Adrenal gland (tissue), 5 donors: ENCODE results near the gene SLC4A9.

Experiments used
- CTCF ChIP-seq, 6 experiments: fragments of 450-650 bp in 4 of 6; fragments of 200-600 bp in 2 of 6; sonication (generic) in 1 of 6; IDR thresholded peaks; 1 replicate in 5 of 6; 2 replicates in 1 of 6; pipeline versions ENCODE4 v1.5.1 to v1.8.0; 2016 to 2021; ENCODE audit warnings: antibody characterized with exemption in 6 of 6, mild to moderate bottlenecking in 2 of 6, moderate library complexity in 1 of 6
- POLR2A ChIP-seq, 2 donors: fragments of 450-650 bp; IDR thresholded peaks; one replicate each; pipeline ENCODE4 v1.6.1; 2017; ENCODE audit warnings: antibody characterized with exemption in 2 of 2, mild to moderate bottlenecking in 2 of 2, moderate library complexity in 1 of 2
- donor health status: DM: no; HTN: no; CAD: no.

GRCh38 chr5:140331638-140332037 lies 28.4 kb upstream of the SLC4A9 start:
- no peak for TF ChIP-seq CTCF (IDR thresholded peaks at IDR 0.05)
- no peak for TF ChIP-seq POLR2A (IDR thresholded peaks at IDR 0.05)
